ENCODE data around the gene SGSM1. TPM values are rescaled to one million over a fixed set of nuclear protein-coding genes. Genes with fewer than 3 reads are reported as not detected.

The SGSM1 gene
- total and polyA plus RNA-seq, 12 donors, result 1.1 to 14.3 (median 7.8) TPM

- no peak overlapping the region for H3K27ac ChIP-seq
- H3K4me1 ChIP-seq, result no peaks in the 10 kb centered on the region
- H3K27me3 ChIP-seq, result no peaks in the 10 kb centered on the region
- WGBS, 2 donors, result 64 to 68% methylated on average over 5 of the region's 5 CpGs
- no peak overlapping the region for H3K4me3 ChIP-seq
- ATAC-seq, result no peak
- intact Hi-C loops (cut with DNase I), result no loop called here
- DNase-seq, result no peak
- H3K9me3 ChIP-seq, result peaks cover 0 to 7% (median 0%) of the 10 kb centered on the region in 11 donors
- TF ChIP-seq CTCF (IDR thresholded peaks at IDR 0.05), result no peak
- peaks cover 0 to 16% (median 0%) of the 10 kb centered on the region in 9 donors for H3K36me3 ChIP-seq
Observed at GRCh38 chr22:24873226-24873625, 67.2 kb downstream of the SGSM1 start.

- H3K4me1 ChIP-seq, result no peaks in the 10 kb centered on the region
Observed at GRCh38 chr22:24875862-24876506, 70.0 kb downstream of the SGSM1 start.

GRCh38 chr22:24876700-24877099 lies 70.7 kb downstream of the SGSM1 start:
- intact Hi-C loops (cut with DNase I), result no loop called here
- ATAC-seq, result no peak

More at GRCh38 chr22:24875862-24876506, 70.0 kb downstream of the SGSM1 start:
- intact Hi-C loops (cut with DNase I), result no loop called here
- ATAC-seq, result no peak
- no peak for DNase-seq
- Histone ChIP-seq H3K4me3 (no peak overlapping the region), H3K9me3 (peaks cover 0 to 7% (median 0%) of the 10 kb centered on the region in 11 donors), H3K27me3 (no peaks in the 10 kb centered on the region), H3K36me3 (peaks cover 0 to 35% (median 4%) of the 10 kb centered on the region in 9 donors), H3K27ac (no peak overlapping the region)
- WGBS, 2 donors, result 68 to 72% methylated on average over 4 of the region's 4 CpGs
- TF ChIP-seq CTCF (IDR thresholded peaks at IDR 0.05), result no peak

GRCh38 chr22:24878969-24879368 lies 73.0 kb downstream of the SGSM1 start:
- DNase-seq (no peak), ATAC-seq (no peak)
- Histone ChIP-seq H3K36me3 (peaks cover 0 to 35% (median 4%) of the 10 kb centered on the region in 9 donors), H3K4me1 (no peaks in the 10 kb centered on the region), H3K27me3 (no peaks in the 10 kb centered on the region), H3K27ac (no peak overlapping the region), H3K4me3 (no peak overlapping the region), H3K9me3 (peaks cover 0 to 7% (median 0%) of the 10 kb centered on the region in 11 donors)
- TF ChIP-seq CTCF (IDR thresholded peaks at IDR 0.05), result no peak
- intact Hi-C loops (cut with DNase I), result no loop called here
- 96 to 97% methylated on average over 2 of the region's 2 CpGs for WGBS, 2 donors

More at GRCh38 chr22:24876700-24877099, 70.7 kb downstream of the SGSM1 start:
- H3K4me1 ChIP-seq, result no peaks in the 10 kb centered on the region
- H3K27me3 ChIP-seq, result no peaks in the 10 kb centered on the region
- peaks cover 0 to 7% (median 0%) of the 10 kb centered on the region in 11 donors for H3K9me3 ChIP-seq
- peaks cover 0 to 35% (median 4%) of the 10 kb centered on the region in 9 donors for H3K36me3 ChIP-seq
- no peak overlapping the region for H3K27ac ChIP-seq
- no peak overlapping the region for H3K4me3 ChIP-seq
- DNase-seq, result no peak
- TF ChIP-seq CTCF (IDR thresholded peaks at IDR 0.05), result no peak
- 95 to 100% methylated on average over 1 of the region's 1 CpG for WGBS, 2 donors

Measured in heart right ventricle (tissue), 16 donors.